ENCODE results near the gene ALDH4A1. TPM values are rescaled to one million over a fixed set of nuclear protein-coding genes. Genes with fewer than 3 reads are reported as not detected.

ALDH4A1 gene
- total RNA-seq, 1 experiment from 2014 or later, result 31.0 TPM

GRCh38 chr1:18891426-18891780 lies 11.0 kb downstream of the ALDH4A1 start (continued):
- no peak for TF ChIP-seq OVOL2 (CRISPR knock-in tag; IDR thresholded peaks at IDR 0.05; ENCODE audit: borderline replicate concordance)
- TF ChIP-seq ZNF423 (CRISPR knock-in tag; IDR thresholded peaks at IDR 0.05), result no peak
- TF ChIP-seq E2F1 (CRISPR knock-in tag; IDR thresholded peaks at IDR 0.05), result no peak
- TF ChIP-seq TEAD4 (CRISPR knock-in tag; IDR thresholded peaks at IDR 0.05), result no peak
- no peak for TF ChIP-seq PRDM15 (CRISPR knock-in tag; IDR thresholded peaks at IDR 0.05)
- TF ChIP-seq ZNF532 (CRISPR knock-in tag; IDR thresholded peaks at IDR 0.05; ENCODE audit: borderline replicate concordance), result no peak
- TF ChIP-seq NFE2L1 (CRISPR knock-in tag; IDR thresholded peaks at IDR 0.05), result no peak

GRCh38 chr1:18890706-18891425 lies 11.5 kb downstream of the ALDH4A1 start:
- no peak for ATAC-seq
- H3K4me3 Mint-ChIP-seq, result no peak overlapping the region

More at GRCh38 chr1:18890706-18891425, 11.5 kb downstream of the ALDH4A1 start:
- no peaks in the 10 kb centered on the region for H3K36me3 Mint-ChIP-seq
- no peaks in the 10 kb centered on the region for H3K4me1 Mint-ChIP-seq
- no peak for TF ChIP-seq ATF2 (CRISPR knock-in tag; IDR thresholded peaks at IDR 0.05; ENCODE audit: borderline replicate concordance, low read depth)
- TF ChIP-seq NR1H2 (CRISPR knock-in tag; IDR thresholded peaks at IDR 0.05), result no peak
- no peak for TF ChIP-seq ZNF138 (CRISPR knock-in tag; conservative IDR thresholded peaks at IDR 0.05)
- TF ChIP-seq AFF4 (CRISPR knock-in tag; IDR thresholded peaks at IDR 0.05; ENCODE audit: borderline replicate concordance), result no peak
- CTCF ChIA-PET, result interaction anchor here (1.2 to 2.1 kb wide), 3 partner anchors 16 to 293 kb away, joined by 3 to 11 read pairs (median 11); no protein-coding TSS in a partner anchor
- no peak for DNase-seq (ENCODE audit: low spot score)
- no peaks in the 10 kb centered on the region for H3K9me3 Mint-ChIP-seq
- H3K27ac Mint-ChIP-seq, result no peak overlapping the region
- POLR2A ChIA-PET, result no interaction called here
- no peaks in the 10 kb centered on the region for H3K27me3 Mint-ChIP-seq (ENCODE audit: low read depth)
